Erythroblast (primary cell): ENCODE results near the gene LRRK2.

Experiments used
- GATA1 ChIP-seq: IDR thresholded peaks from 2 replicates; pipeline ENCODE4 v1.6.1; 2011; ENCODE audit warnings: low read depth, mild to moderate bottlenecking, control low read depth, low read length, moderate library complexity
- POLR2A ChIP-seq: IDR thresholded peaks from 2 replicates; pipeline ENCODE4 v1.6.1; 2011; ENCODE audit warnings: mild to moderate bottlenecking, low read length

DNA sequence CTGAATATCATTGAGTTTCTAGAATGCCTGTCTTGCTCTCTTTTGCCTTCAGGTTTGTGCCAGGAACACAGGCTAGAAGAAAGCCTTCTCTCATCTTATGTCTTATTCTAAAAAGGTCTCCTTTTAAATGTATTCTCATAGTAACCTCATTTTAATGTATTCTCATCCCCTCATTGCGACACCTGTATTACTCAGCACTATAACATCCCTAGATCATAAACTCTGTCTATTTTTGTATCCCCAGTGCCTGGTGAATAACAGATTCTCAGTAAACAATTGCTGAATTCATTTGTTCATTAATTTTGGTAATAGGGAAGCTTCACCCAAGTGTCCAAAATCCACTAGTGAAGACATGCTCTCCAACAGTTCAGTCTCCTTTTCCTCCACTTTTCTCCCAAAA is 8.8 kb upstream of the LRRK2 start:
- TF ChIP-seq POLR2A (no peak), GATA1 (no peak)
